ENCODE data around the gene TAS2R16.
"Not testable (repeated sequence)": the region's sequence is repeated elsewhere in the genome, so short reads cannot be mapped to it uniquely, and the experiment has no call there.

Gene TAS2R16

DNA sequence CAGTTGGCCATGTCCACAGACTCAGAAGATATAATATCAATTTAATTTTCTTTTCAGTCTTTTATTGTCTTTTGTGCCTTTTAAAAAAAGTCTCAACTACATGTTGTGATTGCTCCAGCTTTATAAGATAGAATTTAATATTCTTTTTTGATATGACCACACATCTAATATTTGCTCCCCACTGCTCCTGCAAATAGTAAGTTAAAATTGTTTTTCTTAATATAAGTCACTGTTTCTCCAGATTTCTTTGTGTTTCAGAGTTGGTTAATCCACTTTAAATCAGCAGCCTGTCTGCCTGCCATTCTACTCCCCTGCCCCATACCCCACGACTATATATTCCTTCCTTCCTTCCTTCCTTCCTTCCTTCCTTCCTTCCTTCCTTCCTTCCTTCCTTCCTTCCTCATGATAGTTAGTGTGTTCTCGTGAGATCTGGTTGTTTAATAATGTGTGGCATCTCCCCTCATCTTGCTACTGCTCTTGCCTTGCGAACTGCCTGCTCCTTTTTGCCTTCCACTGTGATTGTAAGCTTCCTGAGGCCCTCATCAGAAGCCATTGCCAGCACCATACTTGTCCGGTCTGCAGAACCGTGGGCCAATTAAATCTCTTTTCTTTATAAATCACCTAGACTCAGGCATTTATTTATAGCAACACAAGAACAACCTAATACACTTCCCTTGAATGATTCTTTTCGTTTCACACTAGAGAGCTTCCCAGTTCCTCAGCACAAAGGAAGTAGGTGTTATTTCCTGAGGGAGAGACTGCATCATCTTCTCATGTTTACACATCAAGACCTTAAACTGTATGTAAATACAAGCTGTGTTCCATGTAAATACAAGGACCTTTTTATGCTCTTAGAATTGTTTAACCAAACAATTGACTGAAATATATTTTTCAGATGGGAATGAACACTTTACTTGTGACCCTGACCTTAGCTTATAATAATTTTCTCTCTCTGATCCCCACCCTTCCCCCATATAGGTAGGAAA is 24.5 kb downstream of the TAS2R16 start:
- no peak for DNase-seq

- no peak for DNase-seq
These were observed 27.1 kb downstream of the TAS2R16 start for GRCh38 chr7:122968389-122968788.

- DNase-seq = no peak
These were observed 30.2 kb downstream of the TAS2R16 start for GRCh38 chr7:122965306-122965705.

DNA sequence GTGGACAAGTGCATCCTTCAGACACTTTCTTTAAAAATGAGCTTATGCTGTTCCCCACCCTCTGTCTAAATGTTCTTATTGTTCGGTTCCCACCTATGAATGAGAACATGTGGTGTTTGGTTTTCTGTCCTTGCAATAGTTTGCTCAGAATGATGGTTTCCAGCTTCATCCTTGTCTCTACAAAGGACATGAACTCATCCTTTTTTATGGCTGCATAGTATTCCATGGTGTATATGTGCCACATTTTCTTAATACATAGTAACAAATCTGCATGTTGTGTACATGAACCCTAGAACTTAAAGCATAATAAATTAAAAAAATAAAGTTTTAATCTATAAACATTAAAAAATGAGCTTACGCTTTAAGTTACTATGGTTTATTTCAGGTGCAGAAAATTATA is 41.8 kb downstream of the TAS2R16 start:
- not testable (repeated sequence) for DNase-seq

- no peak for DNase-seq
These were observed 44.5 kb downstream of the TAS2R16 start for GRCh38 chr7:122951006-122951405.

- no peak for DNase-seq
These were observed 46.3 kb downstream of the TAS2R16 start for GRCh38 chr7:122949186-122949585.
